Spleen (tissue), 7 donors: ENCODE measurements around the gene ATP6V1C2.

Experiments
- POLR2A ChIP-seq, 3 donors: fragments of 450-650 bp; IDR thresholded peaks; one replicate each; pipeline ENCODE4 v1.5.1; 2017; ENCODE audit warnings: antibody characterized with exemption in 3 of 3, mild to moderate bottlenecking in 1 of 3
- TF ChIP-seq, protein P1 (sequence below), 11 experiments: fragments of 200-600 bp in 7 of 11; fragments of 450-650 bp in 4 of 11; sonication (generic) in 4 of 11; IDR thresholded peaks in 8 of 11; conservative IDR thresholded peaks in 3 of 11; 1 replicate in 7 of 11; 2 replicates in 4 of 11; pipeline versions ENCODE4 v1.4.0 to v1.8.0; 2016 to 2021; ENCODE audit warnings: antibody characterized with exemption in 11 of 11, inconsistent platforms in 4 of 11, mild to moderate bottlenecking in 1 of 11
- donor health status: DM: no; HTN: no; CAD: no; lungs with moderate emphysema.
- donor health status: DM: no; HTN: no; CAD: no.
- donor health status: DM: no; HTN: no; CAD: no.

DNA sequence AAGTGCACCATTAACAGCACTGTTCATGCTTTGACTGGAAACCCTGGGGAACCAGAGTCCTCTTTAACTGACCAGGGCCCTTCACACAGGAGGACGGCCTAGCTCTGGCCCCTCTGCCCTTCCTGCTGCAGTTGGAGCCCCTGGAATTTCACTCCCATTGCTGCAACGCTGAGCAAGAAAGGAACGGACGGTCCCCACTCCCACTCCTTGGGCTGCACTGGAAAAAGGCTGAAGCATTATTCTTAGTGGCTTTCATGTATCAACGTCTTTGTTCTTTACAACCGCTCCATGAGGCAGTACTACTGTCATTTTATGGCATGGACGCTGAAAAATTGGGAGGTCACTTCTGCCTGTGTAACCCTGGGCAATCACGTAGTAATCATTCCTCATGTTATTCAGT, 81.2 kb downstream of the ATP6V1C2 start:
- TF ChIP-seq, protein P1, sequence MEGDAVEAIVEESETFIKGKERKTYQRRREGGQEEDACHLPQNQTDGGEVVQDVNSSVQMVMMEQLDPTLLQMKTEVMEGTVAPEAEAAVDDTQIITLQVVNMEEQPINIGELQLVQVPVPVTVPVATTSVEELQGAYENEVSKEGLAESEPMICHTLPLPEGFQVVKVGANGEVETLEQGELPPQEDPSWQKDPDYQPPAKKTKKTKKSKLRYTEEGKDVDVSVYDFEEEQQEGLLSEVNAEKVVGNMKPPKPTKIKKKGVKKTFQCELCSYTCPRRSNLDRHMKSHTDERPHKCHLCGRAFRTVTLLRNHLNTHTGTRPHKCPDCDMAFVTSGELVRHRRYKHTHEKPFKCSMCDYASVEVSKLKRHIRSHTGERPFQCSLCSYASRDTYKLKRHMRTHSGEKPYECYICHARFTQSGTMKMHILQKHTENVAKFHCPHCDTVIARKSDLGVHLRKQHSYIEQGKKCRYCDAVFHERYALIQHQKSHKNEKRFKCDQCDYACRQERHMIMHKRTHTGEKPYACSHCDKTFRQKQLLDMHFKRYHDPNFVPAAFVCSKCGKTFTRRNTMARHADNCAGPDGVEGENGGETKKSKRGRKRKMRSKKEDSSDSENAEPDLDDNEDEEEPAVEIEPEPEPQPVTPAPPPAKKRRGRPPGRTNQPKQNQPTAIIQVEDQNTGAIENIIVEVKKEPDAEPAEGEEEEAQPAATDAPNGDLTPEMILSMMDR (IDR thresholded peaks at IDR 0.05 in 8 of 11, conservative IDR thresholded peaks at IDR 0.05 in 3 of 11) = no peak
- TF ChIP-seq POLR2A (IDR thresholded peaks at IDR 0.05) = no peak
